GM18508 (cell line): ENCODE measurements around the gene EPHB3.

ENCODE experiments used
- ATAC-seq: cut with Tn5 transposase; IDR thresholded peaks from one replicate; pipeline ENCODE4 v1.9.1; 2021; ENCODE audit warnings: moderate number of reproducible peaks; ENCODE audit not compliant: insufficient read depth, unreplicated experiment

The EPHB3 gene

GRCh38 chr3:184577546-184577945, 16.0 kb downstream of the EPHB3 start:
- ATAC-seq = no peak

DNA sequence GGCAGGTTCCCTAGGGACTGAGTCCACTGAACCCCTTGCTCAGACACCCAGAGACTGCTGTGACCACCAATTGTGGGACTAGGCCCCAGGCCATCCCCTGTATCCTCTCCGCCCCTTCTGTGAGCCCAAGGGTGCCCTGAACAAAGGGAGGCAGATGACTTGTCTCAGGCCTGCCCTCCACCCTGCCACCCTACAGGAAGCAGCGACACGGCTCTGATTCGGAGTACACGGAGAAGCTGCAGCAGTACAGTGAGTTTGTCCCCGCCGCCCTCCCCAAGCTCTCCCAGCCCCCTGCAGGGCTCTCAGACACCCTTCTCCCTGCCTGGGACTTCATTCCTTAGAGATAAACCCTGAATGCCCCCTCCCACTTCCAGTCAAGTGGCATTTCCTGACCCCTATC, 16.6 kb downstream of the EPHB3 start:
- ATAC-seq = no peak

DNA sequence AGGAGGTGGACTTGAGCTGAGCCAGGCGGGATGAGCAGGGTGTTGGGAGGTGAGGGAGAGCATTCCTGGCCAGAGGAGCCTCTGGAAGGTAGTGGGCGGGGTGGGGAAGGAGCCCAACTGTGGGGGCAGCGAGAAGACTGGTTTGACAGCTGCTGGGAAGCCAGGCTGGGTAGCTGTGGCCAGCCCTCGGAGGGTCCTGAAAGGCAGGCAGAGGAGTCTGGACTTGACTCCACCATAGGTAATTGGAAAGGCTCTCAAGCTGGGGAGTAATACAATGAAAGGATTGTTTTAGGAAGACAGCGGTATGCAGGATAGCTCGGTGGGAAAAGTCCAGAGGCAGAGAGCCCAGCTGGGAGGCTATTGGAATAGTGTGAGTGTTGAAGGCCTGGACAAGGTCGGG, 17.2 kb downstream of the EPHB3 start:
- no peak for ATAC-seq

- no peak for ATAC-seq
Measured at GRCh38 chr3:184579513-184579912, 17.9 kb downstream of the EPHB3 start.

DNA sequence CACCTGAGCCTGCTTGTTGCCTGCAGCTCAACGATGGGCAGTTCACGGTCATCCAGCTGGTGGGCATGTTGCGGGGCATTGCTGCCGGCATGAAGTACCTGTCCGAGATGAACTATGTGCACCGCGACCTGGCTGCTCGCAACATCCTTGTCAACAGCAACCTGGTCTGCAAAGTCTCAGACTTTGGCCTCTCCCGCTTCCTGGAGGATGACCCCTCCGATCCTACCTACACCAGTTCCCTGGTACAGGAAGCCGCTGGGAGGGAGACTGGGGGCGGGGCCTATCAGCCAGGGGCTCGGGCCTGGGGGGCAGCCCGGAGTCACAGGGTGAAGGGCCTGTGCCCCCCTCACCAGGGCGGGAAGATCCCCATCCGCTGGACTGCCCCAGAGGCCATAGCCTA, 18.8 kb downstream of the EPHB3 start:
- no peak for ATAC-seq

DNA sequence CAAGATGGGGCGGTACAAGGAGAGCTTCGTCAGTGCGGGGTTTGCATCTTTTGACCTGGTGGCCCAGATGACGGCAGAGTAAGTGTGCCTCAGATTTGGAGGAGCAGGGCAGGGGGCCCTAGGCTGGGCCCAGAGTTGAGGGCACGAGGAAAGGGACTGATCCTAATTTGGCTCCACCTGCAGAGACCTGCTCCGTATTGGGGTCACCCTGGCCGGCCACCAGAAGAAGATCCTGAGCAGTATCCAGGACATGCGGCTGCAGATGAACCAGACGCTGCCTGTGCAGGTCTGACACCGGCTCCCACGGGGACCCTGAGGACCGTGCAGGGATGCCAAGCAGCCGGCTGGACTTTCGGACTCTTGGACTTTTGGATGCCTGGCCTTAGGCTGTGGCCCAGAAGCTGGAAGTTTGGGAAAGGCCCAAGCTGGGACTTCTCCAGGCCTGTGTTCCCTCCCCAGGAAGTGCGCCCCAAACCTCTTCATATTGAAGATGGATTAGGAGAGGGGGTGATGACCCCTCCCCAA, 19.8 kb downstream of the EPHB3 start:
- no peak for ATAC-seq

GRCh38 chr3:184582646-184583577, 21.3 kb downstream of the EPHB3 start:
- no peak for ATAC-seq

DNA sequence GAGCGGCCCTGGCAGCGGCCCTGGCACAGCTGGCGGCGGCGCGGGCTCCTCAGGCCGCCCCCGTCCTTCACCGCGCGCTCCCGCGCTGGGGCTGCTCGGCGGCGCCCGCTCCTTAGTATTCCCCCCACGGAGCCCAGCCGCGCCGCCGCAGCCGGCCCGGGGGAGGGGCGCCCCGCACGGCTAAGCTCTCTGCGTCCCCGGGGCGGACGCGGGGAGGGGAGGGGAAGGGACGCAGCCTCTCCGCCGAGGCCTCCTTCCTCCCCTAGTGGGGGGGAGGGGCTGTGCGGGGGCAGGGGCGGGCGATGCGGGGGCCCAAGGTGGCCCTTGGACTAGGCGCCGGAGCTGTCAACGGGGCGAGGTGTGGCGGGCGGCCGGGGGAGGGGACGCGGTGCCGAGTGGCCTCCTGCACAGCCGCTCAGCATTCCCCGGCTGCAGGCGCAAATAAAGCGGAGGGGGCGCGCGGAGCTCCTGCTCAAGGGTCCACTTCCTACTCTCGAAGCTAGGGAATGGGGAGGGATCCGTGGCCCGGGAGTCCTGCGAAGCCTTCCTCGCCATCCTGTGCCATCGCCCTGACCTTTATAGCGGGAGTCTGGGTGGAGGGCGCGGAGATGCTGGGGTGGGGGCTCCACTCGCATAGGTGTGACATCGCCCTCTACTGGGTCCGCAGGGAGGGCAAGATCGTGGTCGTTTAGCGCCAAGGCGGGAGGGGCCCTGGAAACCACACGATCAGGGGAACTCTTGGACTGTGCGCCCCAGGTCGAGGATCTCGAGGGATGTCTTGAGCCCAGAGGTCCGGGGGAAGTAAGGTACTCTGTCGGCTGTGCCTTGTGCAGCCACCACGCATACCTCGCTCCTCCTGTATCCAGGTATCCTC, 22.2 kb downstream of the EPHB3 start:
- no peak for ATAC-seq

- no peak for ATAC-seq
Measured at GRCh38 chr3:184584464-184584891, 22.9 kb downstream of the EPHB3 start.

DNA sequence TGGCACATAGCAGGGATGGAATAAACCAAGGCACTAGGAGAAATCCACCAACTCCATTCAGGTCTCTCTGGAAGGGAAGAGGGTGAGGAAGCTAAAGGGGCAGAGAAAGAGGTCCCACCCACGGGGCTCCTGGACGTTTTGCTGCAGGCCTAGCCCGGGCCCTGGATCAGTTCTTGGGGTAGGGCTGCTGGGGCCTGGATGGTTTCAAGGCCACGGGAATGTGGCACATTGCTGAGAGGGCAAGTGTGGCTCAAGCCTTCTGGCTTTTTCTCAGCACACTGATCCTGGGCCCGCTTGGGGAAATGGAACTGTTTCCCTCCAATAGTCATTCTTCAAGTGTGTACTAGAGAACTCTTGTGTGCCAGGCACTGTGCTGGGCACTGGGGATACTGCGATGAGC, 24.0 kb downstream of the EPHB3 start:
- ATAC-seq = no peak

- ATAC-seq = no peak
Measured at GRCh38 chr3:184586851-184587250, 25.3 kb downstream of the EPHB3 start.

GRCh38 chr3:184588776-184589175, 27.2 kb downstream of the EPHB3 start:
- ATAC-seq = no peak

GRCh38 chr3:184590795-184591194, 29.2 kb downstream of the EPHB3 start:
- ATAC-seq = no peak

DNA sequence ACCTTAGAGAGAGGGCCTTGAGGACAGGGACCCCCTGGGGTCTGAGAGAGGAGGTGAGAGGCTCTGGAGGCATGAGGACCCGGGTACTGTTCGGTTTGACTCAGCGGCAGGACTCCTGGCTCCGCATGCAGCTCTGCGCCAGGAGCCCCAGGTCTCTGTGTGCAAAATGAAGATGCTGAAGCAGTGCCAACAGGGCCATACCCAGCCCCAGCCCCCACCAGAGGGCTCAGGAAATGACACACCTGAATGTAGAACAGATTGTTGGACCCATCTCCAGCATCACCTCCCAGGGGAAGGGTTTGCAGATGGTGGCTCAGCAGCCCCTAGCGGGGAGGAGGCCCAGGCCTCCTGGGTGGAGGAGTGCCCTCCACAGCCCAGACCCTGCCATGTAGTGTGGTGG, 30.2 kb downstream of the EPHB3 start:
- no peak for ATAC-seq

GRCh38 chr3:184592371-184593219, 31.0 kb downstream of the EPHB3 start:
- ATAC-seq = no peak

GRCh38 chr3:184593220-184593927, 31.8 kb downstream of the EPHB3 start:
- ATAC-seq = no peak

DNA sequence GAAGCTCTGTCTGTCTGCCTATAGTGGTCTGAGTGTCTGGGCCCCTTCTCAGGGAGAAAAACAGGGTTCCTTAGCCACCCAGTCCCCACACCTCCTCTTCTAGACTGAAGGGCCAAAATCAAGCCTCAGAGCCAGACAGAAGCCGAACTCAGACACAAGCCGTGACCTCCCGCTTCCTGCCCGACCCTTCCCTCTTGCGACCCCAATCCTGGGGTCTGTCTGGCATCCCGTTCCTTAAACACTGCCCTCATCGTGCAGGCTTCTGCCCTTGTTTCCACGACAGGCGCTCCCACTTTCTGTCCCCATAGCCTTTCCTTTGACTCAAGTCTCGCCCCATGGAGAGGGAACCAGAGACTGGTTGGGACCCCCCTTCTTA, 32.3 kb downstream of the EPHB3 start:
- ATAC-seq = no peak

DNA sequence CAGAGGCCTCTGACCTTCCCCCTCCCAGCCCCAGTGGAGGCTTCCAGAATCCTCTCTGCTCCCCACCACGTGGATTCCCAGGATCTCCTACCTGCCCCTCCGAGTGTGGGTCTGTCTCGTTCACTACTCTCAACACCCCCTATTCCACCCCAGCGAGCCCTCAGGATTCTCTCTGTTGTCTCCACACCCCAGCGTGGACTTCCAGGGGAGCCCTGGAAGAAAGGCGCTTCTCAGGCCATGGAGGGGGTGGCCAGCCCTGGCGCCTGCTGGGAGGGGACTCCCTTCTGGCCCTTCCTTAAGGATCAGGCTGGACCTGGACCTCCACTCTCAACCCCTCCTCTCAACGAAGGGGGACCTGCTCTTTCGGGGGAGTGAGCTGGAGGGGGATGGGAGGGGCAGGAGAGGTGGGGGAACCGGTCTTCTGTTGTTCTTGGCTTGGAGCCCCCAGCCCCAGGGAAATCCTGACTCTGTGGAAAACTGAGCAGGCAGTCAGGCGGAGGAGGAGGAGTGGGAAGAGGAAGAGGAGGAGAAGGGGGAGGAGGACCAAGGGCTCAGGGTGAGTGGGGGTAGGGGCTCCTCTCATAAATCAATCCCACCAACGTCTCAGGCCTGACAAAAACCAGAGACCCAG, 32.9 kb downstream of the EPHB3 start:
- ATAC-seq = no peak

DNA sequence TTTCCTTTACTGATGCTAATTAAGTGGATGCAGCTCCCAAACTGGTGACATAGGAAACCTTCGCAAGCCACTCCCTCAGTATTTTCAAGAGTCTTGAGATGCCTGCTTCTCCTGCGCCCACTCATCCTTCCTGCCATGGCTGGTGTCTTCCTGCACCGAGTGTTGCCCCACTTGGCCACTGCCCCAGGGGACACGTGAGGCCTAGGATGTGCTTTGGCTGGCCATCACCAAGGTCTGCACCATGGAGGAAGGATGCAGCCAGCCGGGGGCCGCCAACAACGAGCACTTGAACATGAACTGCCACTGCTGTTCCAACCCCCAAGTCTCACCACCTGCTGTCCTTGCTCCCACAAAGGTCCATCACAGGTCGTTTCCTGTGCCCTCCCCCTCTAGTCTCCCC, 34.1 kb downstream of the EPHB3 start:
- no peak for ATAC-seq
